Body of pancreas (tissue), 4 donors: ENCODE data around the gene CCZ1B. TPM values are rescaled to one million over a fixed set of nuclear protein-coding genes. Genes with fewer than 3 reads are reported as not detected.
"Not testable (repeated sequence)": the region's sequence is repeated elsewhere in the genome, so short reads cannot be mapped to it uniquely, and the experiment has no call there.

ENCODE experiments used
- ATAC-seq: fragments of 150-250 bp; one replicate; pipeline ENCODE4 v1.9.1; 2016
- DNase-seq, 4 donors: peaks; one replicate each; pipeline ENCODE4 v3.0.0-alpha.2; 2019
- H3K27ac ChIP-seq, 4 donors: fragments of 200-600 bp; sonication (generic); 1 replicate in 3 of 4; 2 replicates in 1 of 4; pipeline versions ENCODE4 v1.5.1 to v1.6.1; 2016 to 2019; ENCODE audit warnings: mild to moderate bottlenecking in 1 of 4, mixed read lengths in 1 of 4, moderate library complexity in 1 of 4
- H3K27me3 ChIP-seq, 2 donors: fragments of 200-600 bp; sonication (generic); one replicate each; pipeline ENCODE4 v1.6.0; 2016; ENCODE audit warnings: mild to moderate bottlenecking in 1 of 2
- H3K36me3 ChIP-seq, 2 donors: fragments of 200-600 bp; sonication (generic); replicated peaks in 1 of 2; 2 replicates each; pipeline ENCODE4 v1.5.1; 2016; ENCODE audit warnings: low read depth in 2 of 2; ENCODE audit not compliant: insufficient read depth in 1 of 2
- H3K4me1 ChIP-seq: fragments of 200-600 bp; sonication (generic); one replicate; pipeline ENCODE4 v1.6.0; 2016
- H3K4me3 ChIP-seq, 2 donors: fragments of 200-600 bp; sonication (generic); 1 replicate in 1 of 2; 2 replicates in 1 of 2; pipeline ENCODE4 v1.5.1; 2016 to 2019
- H3K9me3 ChIP-seq, 3 donors: fragments of 200-600 bp; sonication (generic); 1 replicate in 2 of 3; 2 replicates in 1 of 3; pipeline ENCODE4 v1.5.1; 2016
- POLR2A ChIP-seq, 3 donors: fragments of 450-650 bp; IDR thresholded peaks; one replicate each; pipeline ENCODE4 v1.6.1; 2016; ENCODE audit warnings: antibody characterized with exemption in 3 of 3, mild to moderate bottlenecking in 2 of 3
- WGBS, 2 donors: methylation state at CpG; one replicate each; pipeline ENCODE4 v1.1.5; 2017; 5-methylcytosine and 5-hydroxymethylcytosine counted together
- intact Hi-C: fragments of 100-400 bp; cut with DNase I; formaldehyde crosslinking; loops from one replicate; pipeline ENCODE4 v1.15.1; 2023
- total RNA-seq, 2 donors: library from RNA; depleted of rRNA; stranded (reverse); fragments of >200 nt; gene quantifications; one replicate each; pipeline ENCODE4 v1.1.0, GENCODE V29; 2016
- TF ChIP-seq, protein P1 (sequence below), 7 experiments: fragments of 450-650 bp in 4 of 7; fragments of 200-600 bp in 3 of 7; sonication (generic) in 3 of 7; IDR thresholded peaks; one replicate each; pipeline ENCODE4 v1.5.1; 2016 to 2019; ENCODE audit warnings: antibody characterized with exemption in 7 of 7

The CCZ1B gene
- total RNA-seq, 2 donors from 2014 or later: 8.0 to 50.4 TPM

DNA sequence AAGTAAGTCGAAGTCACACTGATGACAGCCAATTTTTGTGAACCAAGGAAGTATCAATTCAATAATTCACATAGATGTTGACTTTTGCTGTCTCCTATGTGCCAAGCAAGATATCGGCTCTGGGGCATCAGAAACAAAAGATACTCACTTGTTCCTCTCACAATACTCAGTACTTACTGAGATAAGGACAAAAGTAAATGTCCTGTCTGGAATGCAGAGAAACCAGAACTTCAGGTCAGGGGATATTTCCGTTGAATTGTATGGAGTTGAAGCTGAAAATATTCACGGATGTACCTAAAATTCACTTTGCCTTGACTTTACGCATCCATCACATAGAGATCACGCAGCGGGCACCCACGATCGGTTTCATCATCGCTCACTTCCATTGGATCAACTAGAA is 11.0 kb upstream of the CCZ1B start:
- DNase-seq, H3K9me3 ChIP-seq, H3K4me1 ChIP-seq, H3K36me3 ChIP-seq, ATAC-seq, intact Hi-C loops, H3K27me3 ChIP-seq, H3K27ac ChIP-seq, H3K4me3 ChIP-seq: not testable (repeated sequence)
- 60 to 64% methylated on average over 10 of the region's 10 CpGs for WGBS, 2 donors

DNA sequence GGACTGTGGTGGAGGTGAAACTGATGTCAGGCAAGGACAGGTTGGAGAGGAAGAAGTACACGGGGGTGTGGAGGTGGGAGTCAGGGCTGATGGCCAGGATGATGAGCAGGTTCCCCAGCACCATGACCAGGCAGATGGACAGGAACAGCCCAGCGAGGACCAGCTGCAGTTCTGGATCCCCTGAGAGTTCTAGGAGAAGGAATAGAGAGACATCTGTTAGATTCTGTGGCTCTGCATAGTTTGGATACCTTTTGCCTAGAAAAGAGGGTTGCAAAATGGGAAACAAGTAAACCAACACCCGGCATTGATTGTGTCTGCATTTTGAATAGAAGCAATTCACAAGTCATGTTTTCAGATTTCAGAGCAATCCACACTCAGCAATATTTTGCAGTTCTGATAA is 9.4 kb upstream of the CCZ1B start:
- ATAC-seq, H3K36me3 ChIP-seq, H3K4me3 ChIP-seq, DNase-seq, H3K27ac ChIP-seq, intact Hi-C loops, H3K9me3 ChIP-seq, H3K27me3 ChIP-seq, H3K4me1 ChIP-seq: not testable (repeated sequence)
- WGBS, 2 donors: 35 to 42% methylated on average over 3 of the region's 3 CpGs

DNA sequence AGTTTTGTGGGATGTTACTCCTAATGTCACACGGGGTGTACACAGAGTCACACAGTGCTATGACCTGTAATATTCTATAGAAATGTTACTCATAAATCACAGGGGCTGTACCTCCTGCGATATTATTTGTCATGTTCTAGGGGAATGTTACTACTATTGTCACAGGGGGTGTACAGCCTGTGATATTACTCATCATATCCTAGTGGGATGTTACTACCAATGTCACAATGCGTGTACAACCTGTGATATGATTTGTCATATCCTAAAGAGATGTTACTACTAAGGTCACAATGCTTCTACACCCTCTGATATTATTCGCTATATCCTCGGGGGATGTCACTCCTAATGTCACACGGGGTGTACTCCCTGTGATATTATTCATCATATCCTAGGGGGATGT is 7.6 kb upstream of the CCZ1B start:
- no peaks in the 10 kb centered on the region for H3K36me3 ChIP-seq
- H3K4me1 ChIP-seq: no peaks in the 10 kb centered on the region
- ATAC-seq (no peak), DNase-seq (no peak)
- H3K27me3 ChIP-seq: no peaks in the 10 kb centered on the region
- intact Hi-C loops: no loop called here
- no peak overlapping the region for H3K27ac ChIP-seq
- no peak overlapping the region for H3K4me3 ChIP-seq
- H3K9me3 ChIP-seq: no peaks in the 10 kb centered on the region
- TF ChIP-seq POLR2A (IDR thresholded peaks at IDR 0.05): no peak
- TF ChIP-seq, protein P1, sequence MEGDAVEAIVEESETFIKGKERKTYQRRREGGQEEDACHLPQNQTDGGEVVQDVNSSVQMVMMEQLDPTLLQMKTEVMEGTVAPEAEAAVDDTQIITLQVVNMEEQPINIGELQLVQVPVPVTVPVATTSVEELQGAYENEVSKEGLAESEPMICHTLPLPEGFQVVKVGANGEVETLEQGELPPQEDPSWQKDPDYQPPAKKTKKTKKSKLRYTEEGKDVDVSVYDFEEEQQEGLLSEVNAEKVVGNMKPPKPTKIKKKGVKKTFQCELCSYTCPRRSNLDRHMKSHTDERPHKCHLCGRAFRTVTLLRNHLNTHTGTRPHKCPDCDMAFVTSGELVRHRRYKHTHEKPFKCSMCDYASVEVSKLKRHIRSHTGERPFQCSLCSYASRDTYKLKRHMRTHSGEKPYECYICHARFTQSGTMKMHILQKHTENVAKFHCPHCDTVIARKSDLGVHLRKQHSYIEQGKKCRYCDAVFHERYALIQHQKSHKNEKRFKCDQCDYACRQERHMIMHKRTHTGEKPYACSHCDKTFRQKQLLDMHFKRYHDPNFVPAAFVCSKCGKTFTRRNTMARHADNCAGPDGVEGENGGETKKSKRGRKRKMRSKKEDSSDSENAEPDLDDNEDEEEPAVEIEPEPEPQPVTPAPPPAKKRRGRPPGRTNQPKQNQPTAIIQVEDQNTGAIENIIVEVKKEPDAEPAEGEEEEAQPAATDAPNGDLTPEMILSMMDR (IDR thresholded peaks at IDR 0.05): no peak
- 73 to 74% methylated on average over 6 of the region's 6 CpGs for WGBS, 2 donors

DNA sequence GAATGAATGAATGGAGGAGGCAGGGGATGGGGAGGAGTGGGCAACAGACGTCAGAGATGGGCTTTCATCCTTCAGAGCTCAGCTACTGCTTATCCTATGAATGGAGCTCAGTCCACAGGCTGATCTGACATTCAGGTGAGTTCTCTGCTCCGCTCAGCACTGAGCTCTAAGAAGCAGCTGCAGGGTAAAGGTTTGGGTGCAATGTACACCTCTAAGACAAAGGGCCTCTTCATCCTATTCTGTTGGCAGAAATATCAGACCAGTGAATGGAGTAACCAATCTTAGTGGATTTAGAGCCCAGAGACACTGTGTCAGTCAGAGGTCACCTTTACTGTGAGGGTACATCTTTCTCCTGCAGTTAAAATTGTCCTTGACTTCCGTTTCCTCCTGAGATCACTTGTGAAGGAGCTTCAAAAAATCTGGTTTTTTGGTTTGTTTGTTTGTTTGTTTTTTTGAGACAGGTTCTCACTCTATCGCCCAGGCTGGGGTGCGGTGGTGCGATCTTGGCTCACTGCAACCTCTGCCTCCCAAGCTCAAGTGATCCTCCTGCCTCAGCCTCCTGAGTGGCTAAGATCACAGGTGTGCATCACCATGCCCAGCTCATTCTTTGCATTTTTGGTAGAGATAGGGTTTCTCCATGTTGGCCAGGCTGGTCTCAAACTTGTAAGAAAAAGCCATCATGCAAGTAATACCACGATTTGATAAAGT is 5.1 kb upstream of the CCZ1B start:
- no peaks in the 10 kb centered on the region for H3K9me3 ChIP-seq
- no peaks in the 10 kb centered on the region for H3K4me1 ChIP-seq
- H3K27me3 ChIP-seq: no peaks in the 10 kb centered on the region
- H3K36me3 ChIP-seq: no peaks in the 10 kb centered on the region
- H3K27ac ChIP-seq: no peak overlapping the region
- WGBS, 2 donors: 57 to 58% methylated on average over 7 of the region's 7 CpGs
- TF ChIP-seq POLR2A (IDR thresholded peaks at IDR 0.05): no peak
- TF ChIP-seq, protein P1 (IDR thresholded peaks at IDR 0.05): no peak
- ATAC-seq: no peak
- no peak overlapping the region for H3K4me3 ChIP-seq
- intact Hi-C loops: no loop called here
- DNase-seq: no peak

DNA sequence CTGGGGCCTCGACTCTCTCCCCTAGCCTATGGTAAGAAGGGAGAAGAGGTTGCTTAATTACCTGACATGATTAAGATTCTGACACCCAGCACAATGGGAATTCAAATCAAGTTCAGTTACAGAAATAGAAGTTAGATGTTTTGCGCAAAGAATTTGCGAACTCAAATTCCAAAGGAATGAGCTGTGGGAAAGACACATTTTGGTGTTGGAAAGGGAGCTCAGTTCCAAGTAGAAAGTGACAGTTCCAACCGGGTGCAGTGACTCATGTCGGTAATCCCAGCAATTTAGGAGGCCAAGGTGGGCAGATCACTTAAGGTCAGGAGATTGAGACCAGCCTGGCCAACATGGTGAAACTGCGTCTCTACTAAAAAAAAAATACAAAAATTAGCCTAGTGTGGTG is 4.0 kb upstream of the CCZ1B start:
- intact Hi-C loops, H3K4me3 ChIP-seq, H3K36me3 ChIP-seq, DNase-seq, H3K9me3 ChIP-seq, H3K27me3 ChIP-seq, H3K4me1 ChIP-seq, H3K27ac ChIP-seq, ATAC-seq: not testable (repeated sequence)
- 76 to 77% methylated on average over 6 of the region's 6 CpGs for WGBS, 2 donors

DNA sequence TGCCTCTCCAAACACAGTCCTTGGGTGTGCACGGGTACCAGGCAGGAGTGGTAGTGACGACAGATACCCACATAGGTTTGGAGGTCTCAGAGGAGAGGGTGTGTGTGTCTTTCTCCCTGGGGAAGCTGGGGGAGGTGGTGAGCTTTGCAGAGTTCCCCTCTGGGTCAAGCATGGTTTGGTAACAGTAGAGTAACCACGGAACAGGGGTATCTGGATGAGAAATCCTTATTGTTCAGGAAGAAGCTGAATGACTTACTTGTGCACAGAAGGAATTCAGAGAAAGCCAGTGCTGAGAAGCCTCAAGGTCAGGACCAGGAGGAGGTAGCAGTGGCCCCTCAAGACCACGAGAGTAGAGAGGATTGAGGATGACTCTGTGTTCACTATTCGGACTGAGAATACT is 3.5 kb upstream of the CCZ1B start:
- 42 to 49% methylated on average over 5 of the region's 5 CpGs for WGBS, 2 donors

DNA sequence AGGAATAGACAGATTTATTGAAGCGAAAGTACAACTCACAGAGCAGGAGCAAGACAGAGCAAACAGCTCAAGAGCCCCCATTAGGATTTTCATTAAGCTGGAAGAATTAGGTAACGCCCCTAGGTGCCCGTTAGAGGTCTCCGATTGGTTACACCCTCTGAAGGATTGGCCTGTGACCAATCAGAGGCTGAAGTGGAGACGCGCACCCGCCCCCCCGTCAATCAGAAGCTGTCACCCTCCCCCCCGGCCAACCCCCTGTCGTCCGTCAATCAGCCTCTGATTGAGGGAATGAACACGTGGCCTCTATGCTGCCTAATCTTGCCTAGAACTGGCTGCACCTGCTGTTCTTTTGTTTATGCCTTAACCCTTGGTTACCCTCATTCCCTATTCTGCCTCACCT is 1.1 kb upstream of the CCZ1B start:
- H3K4me1 ChIP-seq, intact Hi-C loops, H3K4me3 ChIP-seq, H3K27me3 ChIP-seq, H3K27ac ChIP-seq, H3K36me3 ChIP-seq, H3K9me3 ChIP-seq, DNase-seq: not testable (repeated sequence)
- peak; percentile 28 for ATAC-seq
- WGBS, 2 donors: 40 to 56% methylated on average over 8 to 12 of the region's 12 CpGs

More for the DNA sequence above, 3.5 kb upstream of the CCZ1B start:
- H3K4me1 ChIP-seq, H3K36me3 ChIP-seq, H3K9me3 ChIP-seq, H3K27ac ChIP-seq, DNase-seq, H3K27me3 ChIP-seq, H3K4me3 ChIP-seq, intact Hi-C loops, ATAC-seq: not testable (repeated sequence)

DNA sequence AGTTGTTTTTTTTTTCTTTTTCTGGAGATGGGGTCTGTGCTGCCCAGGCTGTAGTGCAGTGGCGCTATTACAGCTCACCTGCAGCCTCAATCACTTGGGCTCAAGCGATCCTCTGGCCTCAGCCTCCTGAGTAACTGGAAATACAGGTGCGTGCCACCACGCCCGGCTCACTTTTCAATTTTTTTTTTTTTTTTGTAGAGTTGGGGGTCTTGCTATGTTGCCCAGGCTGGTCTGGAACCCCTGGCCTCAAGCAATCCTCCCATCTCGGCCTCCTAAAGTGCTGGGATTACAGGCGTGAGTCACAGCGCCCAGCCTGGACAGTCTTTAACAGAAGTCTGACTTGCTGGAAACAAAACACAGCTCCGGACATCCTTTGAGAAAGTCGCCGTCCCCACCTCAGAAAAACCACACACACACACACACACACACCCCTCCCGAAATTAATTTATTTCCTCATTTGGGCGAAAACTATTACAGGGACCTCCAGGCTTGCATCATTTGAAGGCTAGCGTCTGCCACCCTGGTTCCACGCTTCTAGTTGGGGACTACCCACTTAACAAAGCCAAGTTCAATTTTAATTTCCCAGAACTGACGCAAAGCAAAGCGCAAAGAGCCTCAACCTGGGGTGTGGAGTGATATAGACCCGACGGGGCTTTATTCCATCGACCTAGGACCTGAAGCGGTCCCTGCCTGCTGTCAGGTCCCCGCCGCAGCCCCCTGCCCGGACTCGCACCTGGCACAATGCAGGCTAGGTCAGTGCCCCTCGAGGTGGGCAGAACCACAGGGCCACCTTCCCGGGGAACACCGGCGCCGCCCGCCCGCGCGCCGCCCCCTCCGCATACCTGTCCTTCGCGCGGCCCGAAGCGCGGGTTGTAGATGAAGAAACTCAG is 594 bp downstream of the CCZ1B start:
- intact Hi-C loops, H3K9me3 ChIP-seq, H3K4me1 ChIP-seq, DNase-seq, H3K4me3 ChIP-seq, H3K27me3 ChIP-seq, H3K36me3 ChIP-seq: not testable (repeated sequence)
- peak; percentile 36 for ATAC-seq
- peak overlapping the region in 1 of 4 donors; percentile 76 for H3K27ac ChIP-seq
- 29 to 80% methylated on average over 1 to 11 of the region's 42 CpGs for WGBS, 2 donors

DNA sequence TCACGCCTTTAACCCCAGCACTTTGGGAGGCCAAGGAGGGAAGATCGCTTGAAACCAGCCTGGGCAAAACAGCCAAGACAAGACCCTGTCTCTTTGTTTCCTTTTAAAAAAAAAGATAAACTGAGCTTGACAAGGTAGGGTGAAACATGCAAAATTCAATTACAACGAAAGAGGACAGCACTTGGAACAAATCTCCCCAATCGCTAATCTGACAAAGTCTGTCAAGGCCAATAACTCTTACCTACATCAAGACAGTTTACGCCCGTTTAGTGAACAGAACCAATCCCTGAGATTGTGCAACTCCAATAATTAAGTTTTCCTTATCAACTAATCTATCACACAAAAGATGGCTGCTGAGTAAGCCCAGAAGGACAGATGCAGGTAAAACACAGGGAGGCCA is 4.5 kb downstream of the CCZ1B start:
- DNase-seq, H3K9me3 ChIP-seq, H3K4me3 ChIP-seq, H3K36me3 ChIP-seq, ATAC-seq, H3K4me1 ChIP-seq, H3K27ac ChIP-seq, intact Hi-C loops, H3K27me3 ChIP-seq: not testable (repeated sequence)
- 92 to 94% methylated on average over 6 of the region's 6 CpGs for WGBS, 2 donors

DNA sequence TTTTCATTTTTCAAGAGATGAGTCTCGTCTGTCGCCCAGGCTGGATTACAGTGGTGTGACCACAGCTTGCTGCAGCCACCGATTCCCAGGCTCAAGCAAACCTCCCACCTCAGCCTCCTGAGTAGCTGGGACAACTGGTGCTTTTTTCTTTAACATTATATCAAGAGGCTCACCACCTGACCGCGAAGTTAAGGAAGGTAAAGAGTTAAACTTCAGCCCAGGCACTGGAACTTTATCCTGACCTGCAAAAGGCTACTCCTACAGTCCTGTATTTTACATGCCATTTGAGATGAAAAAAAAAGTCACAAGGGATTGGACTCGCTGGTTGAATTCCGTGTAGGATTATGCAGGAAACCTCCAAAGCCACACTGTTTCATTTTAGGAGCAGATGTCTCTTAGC is 10.6 kb downstream of the CCZ1B start:
- H3K4me1 ChIP-seq, DNase-seq, H3K9me3 ChIP-seq, ATAC-seq, H3K4me3 ChIP-seq, intact Hi-C loops, H3K27ac ChIP-seq, H3K36me3 ChIP-seq, H3K27me3 ChIP-seq: not testable (repeated sequence)
- 94 to 99% methylated on average over 7 of the region's 7 CpGs for WGBS, 2 donors
